Stimulated activated CD4-positive, alpha-beta T cell treated with anti-CD3 and anti-CD28 coated beads, Interleukin-15, amount 100 ng/mL, for 48 hours (primary cell): ENCODE measurements around the gene ANKRD44.
"Not testable (repeated sequence)": the region's sequence is repeated elsewhere in the genome, so short reads cannot be mapped to it uniquely, and the experiment has no call there.

Experiments used
- DNase-seq, 2 donors: peaks; one replicate each; pipeline ENCODE4 v3.0.0-alpha.2; 2020; ENCODE audit warnings: low read depth in 2 of 2

Gene ANKRD44

GRCh38 chr2:197076652-197077051 is 233.9 kb downstream of the ANKRD44 start:
- DNase-seq = no peak

- DNase-seq = no peak
Measured at GRCh38 chr2:197075754-197076337, 234.7 kb downstream of the ANKRD44 start.

DNA sequence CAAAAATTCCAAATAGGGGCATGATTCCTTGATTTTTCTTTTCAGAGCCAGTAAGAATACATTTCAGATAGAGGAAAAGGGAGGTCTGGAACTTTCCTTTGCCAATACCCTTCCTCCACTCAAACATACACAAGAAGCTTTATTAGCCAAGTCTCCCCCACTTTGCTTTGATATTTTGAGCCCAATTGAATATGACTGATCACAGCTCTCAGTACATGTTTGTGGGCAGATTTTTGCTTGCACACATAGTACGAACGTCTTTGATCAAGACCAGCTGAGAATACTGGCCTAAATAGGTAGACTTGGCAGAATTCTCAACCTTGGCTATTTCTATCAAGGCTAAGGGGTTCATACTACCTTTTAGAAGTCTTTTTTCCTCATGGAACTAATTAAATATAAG is 235.3 kb downstream of the ANKRD44 start:
- DNase-seq = no peak

- no peak for DNase-seq
Measured at GRCh38 chr2:197073701-197074433, 236.7 kb downstream of the ANKRD44 start.

DNA sequence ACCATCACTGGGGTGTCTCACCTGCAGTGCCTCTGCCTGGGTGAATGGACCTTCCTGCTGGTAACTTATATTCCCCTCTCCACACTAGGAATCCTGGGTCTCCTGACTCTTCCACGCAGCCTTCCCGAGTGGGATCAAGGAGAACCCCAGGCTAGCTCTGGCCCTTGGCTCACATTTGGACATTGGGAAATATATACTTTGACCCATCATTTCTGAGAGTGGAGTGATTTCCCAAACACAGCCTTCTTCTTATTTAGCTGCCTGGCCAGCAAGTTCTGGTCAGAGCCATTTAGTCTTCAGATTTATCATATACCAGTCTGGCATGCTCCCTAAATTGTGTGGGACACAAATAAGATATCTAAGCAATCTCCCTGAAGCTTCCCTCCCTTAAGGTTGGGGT is 237.3 kb downstream of the ANKRD44 start:
- no peak for DNase-seq

- DNase-seq = no peak
Measured at GRCh38 chr2:197072533-197072932, 238.0 kb downstream of the ANKRD44 start.

DNA sequence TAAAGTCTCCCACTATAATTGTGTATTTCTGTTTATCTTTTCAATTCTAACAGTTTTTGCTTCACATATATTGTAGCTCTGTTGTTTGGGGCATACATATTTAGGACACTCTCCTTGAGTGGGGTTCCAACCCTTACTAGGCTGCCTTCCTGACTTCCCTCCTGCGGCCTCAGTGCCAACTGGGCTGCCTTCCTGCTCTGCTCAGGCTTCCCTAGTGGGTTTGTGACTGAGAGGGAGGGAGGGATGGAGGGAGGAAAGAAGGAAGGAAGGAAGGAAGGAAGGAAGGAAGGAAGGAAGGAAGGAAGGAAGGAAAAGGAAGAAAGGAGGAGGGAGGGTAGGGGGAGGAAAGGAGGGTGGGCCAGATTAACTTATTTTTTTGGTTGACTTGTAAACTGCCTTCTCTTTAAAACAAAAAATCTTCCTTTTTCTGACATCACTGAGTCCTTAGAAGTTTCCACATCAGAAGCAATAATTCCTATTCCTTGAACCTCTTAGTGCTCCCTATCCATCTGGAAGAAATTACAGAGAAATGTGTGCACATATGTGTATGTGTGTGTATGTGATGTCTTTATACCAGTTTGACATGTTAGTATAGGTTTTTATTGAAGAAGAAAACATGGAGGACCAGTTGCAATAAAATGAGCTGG is 238.7 kb downstream of the ANKRD44 start:
- no peak for DNase-seq

- no peak for DNase-seq
Measured at GRCh38 chr2:197071213-197071612, 239.4 kb downstream of the ANKRD44 start.

DNA sequence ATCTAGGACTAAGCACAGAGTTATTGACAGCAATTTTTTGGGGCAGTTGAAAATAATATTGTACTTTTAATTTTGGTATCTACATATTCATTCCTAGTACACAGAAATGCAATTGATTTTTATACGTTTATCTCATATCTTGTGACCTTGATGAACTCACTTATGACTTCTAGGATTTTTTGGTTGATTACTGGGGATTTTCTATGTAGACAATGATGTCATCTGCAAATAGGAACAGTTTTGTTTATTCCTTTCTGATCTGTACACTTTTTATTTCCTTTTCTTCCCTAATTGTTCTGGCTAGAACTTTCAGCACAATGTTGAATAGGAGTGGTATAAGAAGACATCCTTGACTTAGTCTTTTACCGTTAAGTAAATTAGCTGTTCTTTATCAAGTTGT is 240.6 kb downstream of the ANKRD44 start:
- no peak for DNase-seq

- not testable (repeated sequence) for DNase-seq
Measured at GRCh38 chr2:197062574-197062973, 248.0 kb downstream of the ANKRD44 start.

DNA sequence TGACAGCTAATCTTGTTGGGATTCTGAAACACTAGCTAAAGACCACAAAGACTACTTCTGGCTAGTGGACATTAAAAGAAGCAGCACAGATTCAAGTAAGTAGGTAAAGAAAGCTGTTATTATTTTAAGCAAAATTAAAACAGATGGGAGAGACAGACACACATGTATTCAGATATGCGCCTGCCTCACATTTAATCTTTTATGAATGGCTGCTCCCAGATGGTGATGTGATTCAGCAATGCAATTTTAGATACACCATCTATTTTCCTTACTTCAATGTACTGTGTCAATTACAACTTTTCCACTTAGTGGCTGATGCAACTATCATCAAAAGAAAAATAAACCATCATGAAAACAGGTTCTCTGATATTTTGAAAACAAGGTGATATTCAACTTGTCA is 251.1 kb downstream of the ANKRD44 start:
- no peak for DNase-seq

DNA sequence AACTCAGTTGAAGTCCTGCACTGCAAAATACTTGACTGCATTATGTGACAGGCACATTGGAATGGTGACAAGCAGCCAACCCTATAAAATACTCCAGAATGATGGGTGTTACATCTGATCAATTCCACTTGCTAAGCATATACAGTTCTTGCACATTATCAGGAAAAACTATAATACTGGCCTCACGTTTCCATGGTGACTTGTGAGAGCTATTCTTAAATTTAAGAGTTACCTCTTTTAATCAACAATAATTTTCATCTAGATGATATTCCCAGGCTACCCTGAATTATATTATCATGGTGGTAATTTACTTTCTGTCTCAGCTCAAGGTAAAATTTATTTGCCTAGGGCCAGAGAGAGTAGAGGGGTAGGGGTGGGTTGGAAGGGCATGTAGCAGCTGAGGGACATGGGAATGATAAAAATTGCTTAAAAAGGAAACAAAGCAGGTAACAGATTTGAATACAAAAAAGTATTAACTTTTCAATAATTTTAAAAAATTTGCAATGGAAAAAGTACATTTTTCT is 251.7 kb downstream of the ANKRD44 start:
- no peak for DNase-seq

DNA sequence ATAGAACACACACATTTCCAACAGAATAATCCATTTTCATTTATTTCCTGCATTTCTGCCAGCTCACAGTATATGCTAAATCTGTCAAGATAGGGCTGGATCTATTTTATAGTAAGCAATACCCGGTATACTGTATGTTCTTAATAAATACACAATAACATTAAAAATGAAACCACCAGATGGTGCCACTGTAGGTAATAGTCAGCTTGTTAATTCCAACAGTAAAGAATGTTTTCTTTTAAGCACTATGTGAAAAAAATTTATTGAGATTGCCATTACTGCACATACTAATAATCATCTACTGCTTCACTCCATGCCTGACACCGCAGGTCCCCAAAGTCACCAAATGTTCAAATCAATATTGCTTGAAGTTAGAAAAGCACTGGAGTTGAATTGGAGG is 252.6 kb downstream of the ANKRD44 start:
- DNase-seq = no peak

DNA sequence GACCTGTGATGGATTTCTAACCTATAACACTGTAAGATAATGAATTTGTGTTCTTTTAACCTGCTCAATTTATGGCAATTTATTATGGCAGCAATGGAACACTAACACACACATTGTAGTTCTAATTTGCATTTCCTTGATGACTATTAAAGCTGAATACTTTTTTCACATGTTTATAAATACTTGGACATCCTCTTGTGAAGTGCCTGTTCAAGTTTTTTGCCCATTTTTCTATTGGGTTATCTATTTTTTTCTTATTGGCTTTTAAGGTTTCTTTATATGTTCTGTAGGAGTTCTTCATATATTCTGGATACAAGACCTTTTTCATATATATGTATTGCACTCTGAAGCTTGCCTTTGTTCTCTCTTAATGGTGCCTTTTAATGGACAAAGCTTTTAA is 255.5 kb downstream of the ANKRD44 start:
- no peak for DNase-seq

- no peak for DNase-seq
Measured at GRCh38 chr2:197054437-197054836, 256.1 kb downstream of the ANKRD44 start.

- DNase-seq = no peak
Measured at GRCh38 chr2:197052356-197052755, 258.2 kb downstream of the ANKRD44 start.

DNA sequence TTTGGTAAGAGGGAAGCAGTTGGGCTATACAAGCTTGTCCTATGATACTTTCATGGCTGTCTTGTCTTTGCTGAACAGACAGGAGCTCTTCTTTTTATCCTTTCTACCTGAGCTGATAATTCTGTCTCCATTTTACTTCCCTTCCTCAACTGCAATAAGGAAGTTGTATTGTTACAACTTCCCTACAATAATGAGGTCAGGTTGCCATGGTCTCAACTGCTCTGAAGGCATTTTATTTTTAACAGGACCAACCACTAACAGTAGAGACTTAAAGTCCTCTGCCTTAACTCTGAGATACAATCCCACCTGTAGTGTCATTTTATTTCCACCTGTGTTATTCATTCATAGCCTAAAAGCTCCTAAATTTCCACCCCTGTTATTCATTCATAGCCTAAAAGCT is 265.5 kb downstream of the ANKRD44 start:
- DNase-seq = no peak

- DNase-seq = no peak
Measured at GRCh38 chr2:197042739-197043196, 267.8 kb downstream of the ANKRD44 start.

DNA sequence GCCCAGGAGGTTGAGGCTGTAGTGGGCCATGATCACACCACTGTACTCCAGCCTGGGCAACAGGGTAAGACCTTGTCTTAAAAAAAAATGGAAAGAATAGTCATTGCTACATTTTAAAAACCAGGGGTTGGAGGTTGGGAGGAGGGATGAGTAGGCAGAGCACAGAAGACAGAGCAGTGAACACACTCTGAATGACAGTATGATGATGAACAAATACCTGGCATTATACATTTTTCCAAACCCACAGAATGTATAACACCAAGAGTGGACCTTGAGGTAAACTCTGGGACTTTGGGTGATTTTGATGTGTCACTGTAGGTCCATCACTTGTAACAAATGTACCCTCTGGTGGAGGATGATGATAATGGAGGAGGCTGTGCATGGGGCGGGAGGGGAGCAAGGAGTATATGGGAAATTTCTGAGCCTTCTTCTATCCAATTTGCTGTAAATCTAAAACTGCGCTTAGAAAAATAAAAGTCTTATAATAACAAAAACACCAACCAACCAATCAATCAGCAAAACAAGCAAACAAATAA is 272.6 kb downstream of the ANKRD44 start:
- no peak for DNase-seq

GRCh38 chr2:197035002-197035401 is 275.6 kb downstream of the ANKRD44 start:
- no peak for DNase-seq

DNA sequence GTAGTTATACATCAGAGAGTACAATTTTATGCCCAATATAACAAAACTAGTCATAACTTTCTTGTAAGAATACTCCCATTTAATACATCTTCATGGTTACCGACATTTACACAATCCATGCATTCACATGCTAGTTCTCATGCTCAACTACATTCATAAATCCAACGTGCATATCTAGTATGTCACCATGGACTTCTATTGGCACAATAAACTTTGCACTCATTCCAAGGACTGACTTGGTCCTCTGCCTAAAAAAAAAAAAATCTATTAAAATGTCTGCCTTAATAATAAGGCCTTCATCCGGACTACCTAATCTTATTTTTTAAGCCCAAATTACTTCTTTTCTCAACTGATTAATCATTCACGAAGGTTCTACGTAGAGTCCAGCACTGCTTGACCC is 276.3 kb downstream of the ANKRD44 start:
- no peak for DNase-seq

GRCh38 chr2:197033222-197033621 is 277.4 kb downstream of the ANKRD44 start:
- no peak for DNase-seq

DNA sequence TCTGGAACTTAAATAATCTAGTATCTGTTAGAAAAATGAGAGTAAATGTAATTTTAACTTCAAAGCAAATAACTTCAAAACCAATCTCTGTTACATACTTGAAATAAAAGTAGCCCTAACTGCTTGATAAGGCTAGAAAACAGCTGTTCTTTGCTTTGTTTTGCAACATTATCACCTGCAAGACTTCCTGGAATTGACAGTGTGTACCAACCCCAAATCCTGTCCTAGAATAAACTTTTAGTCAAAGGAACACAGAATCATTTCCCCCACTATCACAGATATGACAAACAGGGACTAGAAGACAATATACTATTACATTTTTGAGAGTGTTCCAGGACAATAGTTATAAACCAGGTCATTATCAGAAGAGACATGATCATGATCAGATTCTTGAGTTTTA is 278.8 kb downstream of the ANKRD44 start:
- no peak for DNase-seq
